NT2/D1 (cell line): ENCODE data around the gene PPP2R3B.

Source experiments
- SUZ12 ChIP-seq: IDR thresholded peaks from 2 replicates; pipeline ENCODE4 v1.6.1; 2011; ENCODE audit not compliant: insufficient read length, insufficient read depth; ENCODE audit errors: extremely low read depth
- YY1 ChIP-seq: IDR thresholded peaks from 2 replicates; pipeline ENCODE4 v1.6.1; 2011; ENCODE audit not compliant: insufficient read length, insufficient read depth
- ZNF274 ChIP-seq: IDR thresholded peaks from 2 replicates; pipeline ENCODE4 v1.6.1; 2011; ENCODE audit warnings: mild to moderate bottlenecking, low read depth, low read length

DNA sequence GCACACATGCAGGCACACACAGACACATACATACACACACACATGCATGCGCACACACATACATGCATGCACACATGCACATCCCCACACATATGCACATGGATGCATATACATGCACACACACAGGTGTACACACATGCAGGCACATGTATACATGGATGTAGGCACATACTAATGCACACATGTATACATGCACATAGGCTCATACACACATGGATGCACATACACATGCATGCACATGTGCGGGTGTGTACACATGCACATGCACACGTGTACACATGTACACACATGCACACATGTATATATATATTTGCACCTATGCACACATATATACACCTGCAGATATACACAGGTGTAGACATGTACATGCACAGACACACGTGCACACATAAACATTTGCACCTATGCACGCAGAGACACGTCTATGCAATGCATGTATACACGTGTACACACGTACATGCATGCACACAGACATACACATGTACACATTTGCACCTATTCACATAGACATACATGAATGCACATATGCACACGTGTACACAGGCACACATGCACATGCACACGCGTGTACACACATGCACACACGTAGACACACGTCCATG lies 101.5 kb downstream of the PPP2R3B start:
- no peak for TF ChIP-seq YY1
- no peak for TF ChIP-seq SUZ12
- no peak for TF ChIP-seq ZNF274
